CD14-positive monocyte (primary cell): ENCODE measurements around the gene DGKE. TPM values are rescaled to one million over a fixed set of nuclear protein-coding genes. Genes with fewer than 3 reads are reported as not detected.

ENCODE experiments used
- DNase-seq, 3 donors: peaks; one replicate each; pipeline ENCODE4 v3.0.0-alpha.2; 2011 to 2022
- H2AFZ ChIP-seq: 2 replicates; pipeline ENCODE4 v1.6.0; 2012; ENCODE audit warnings: mild to moderate bottlenecking, low read depth, low read length, inconsistent platforms; ENCODE audit not compliant: insufficient read depth, poor library complexity, severe bottlenecking
- H3K27ac ChIP-seq, 2 donors: 1 replicate in 1 of 2; 2 replicates in 1 of 2; pipeline ENCODE4 v1.5.1; 2012 to 2013; ENCODE audit warnings: low read length in 2 of 2, control low read depth in 1 of 2, inconsistent platforms in 1 of 2, low read depth in 1 of 2, mild to moderate bottlenecking in 1 of 2
- H3K27me3 ChIP-seq, 2 donors: one replicate each; pipeline versions ENCODE4 v1.6.0 to v1.6.1; 2011 to 2013; ENCODE audit warnings: low read length in 2 of 2; ENCODE audit not compliant: control insufficient read depth in 2 of 2, insufficient read depth in 2 of 2
- H3K36me3 ChIP-seq, 2 donors: replicated peaks in 1 of 2; 1 replicate in 1 of 2; 2 replicates in 1 of 2; pipeline versions ENCODE4 v1.5.1 to v1.6.1; 2012 to 2013; ENCODE audit warnings: low read length in 2 of 2, control low read depth in 1 of 2, inconsistent platforms in 1 of 2, mild to moderate bottlenecking in 1 of 2; ENCODE audit not compliant: insufficient read depth in 2 of 2, control insufficient read depth in 1 of 2
- H3K4me1 ChIP-seq, 2 donors: 1 replicate in 1 of 2; 2 replicates in 1 of 2; pipeline versions ENCODE4 v1.5.1 to v1.6.1; 2012 to 2013; ENCODE audit warnings: low read length in 2 of 2, control low read depth in 1 of 2, inconsistent platforms in 1 of 2, mild to moderate bottlenecking in 1 of 2, moderate library complexity in 1 of 2; ENCODE audit not compliant: insufficient read depth in 2 of 2, control insufficient read depth in 1 of 2
- H3K4me2 ChIP-seq: replicated peaks from 2 replicates; pipeline ENCODE3; 2012; ENCODE audit warnings: low read length, moderate library complexity, mild to moderate bottlenecking; ENCODE audit not compliant: poor library complexity, severe bottlenecking; ENCODE audit errors: extremely low read depth
- H3K4me3 ChIP-seq, 3 experiments: fragments of 200-600 bp in 1 of 3; sonication (generic) in 1 of 3; replicated peaks in 1 of 3; 1 replicate in 2 of 3; 2 replicates in 1 of 3; pipeline ENCODE4 v1.5.1; 2011 to 2013; ENCODE audit warnings: low read length in 3 of 3, mild to moderate bottlenecking in 3 of 3, control low read depth in 2 of 3, low read depth in 2 of 3, inconsistent platforms in 1 of 3, moderate library complexity in 1 of 3
- H3K79me2 ChIP-seq: 2 replicates; pipeline ENCODE4 v1.6.0; 2012; ENCODE audit warnings: mild to moderate bottlenecking, control low read depth, inconsistent platforms, low read length, moderate library complexity; ENCODE audit not compliant: insufficient read depth
- H3K9ac ChIP-seq: 2 replicates; pipeline ENCODE4 v1.6.0; 2017; ENCODE audit warnings: low read length, mild to moderate bottlenecking; ENCODE audit not compliant: insufficient read depth, poor library complexity, severe bottlenecking
- H3K9me3 ChIP-seq, 2 donors: replicated peaks in 1 of 2; 1 replicate in 1 of 2; 2 replicates in 1 of 2; pipeline versions ENCODE4 v1.5.1 to v1.6.1; 2012 to 2013; ENCODE audit warnings: low read length in 2 of 2, control low read depth in 1 of 2; ENCODE audit not compliant: control insufficient read depth in 1 of 2, insufficient read depth in 1 of 2
- H4K20me1 ChIP-seq: 2 replicates; pipeline ENCODE4 v1.6.0; 2012; ENCODE audit warnings: mild to moderate bottlenecking, low read length, control low read depth, moderate library complexity; ENCODE audit not compliant: insufficient read depth
- H3K27ac Mint-ChIP-seq, 7 donors: one replicate each; pipeline ENCODE4 v1.8.0; 2020; ENCODE audit warnings: mild to moderate bottlenecking in 7 of 7, mixed read lengths in 7 of 7, moderate library complexity in 6 of 7, inconsistent platforms in 2 of 7
- H3K27me3 Mint-ChIP-seq, 3 donors: one replicate each; pipeline ENCODE4 v1.8.0; 2021 to 2022; ENCODE audit warnings: low read depth in 3 of 3, mild to moderate bottlenecking in 3 of 3, mixed read lengths in 3 of 3, moderate library complexity in 3 of 3, inconsistent platforms in 1 of 3
- H3K36me3 Mint-ChIP-seq, 2 donors: one replicate each; pipeline ENCODE4 v1.8.0; 2020; ENCODE audit warnings: mixed read lengths in 2 of 2, inconsistent platforms in 1 of 2, mild to moderate bottlenecking in 1 of 2
- H3K4me1 Mint-ChIP-seq: one replicate; pipeline ENCODE4 v1.8.0; 2020; ENCODE audit warnings: mild to moderate bottlenecking, mixed read lengths
- H3K4me3 Mint-ChIP-seq, 2 donors: one replicate each; pipeline ENCODE4 v1.8.0; 2020; ENCODE audit warnings: mild to moderate bottlenecking in 2 of 2, mixed read lengths in 2 of 2, moderate library complexity in 1 of 2
- H3K9me3 Mint-ChIP-seq, 7 donors: one replicate each; pipeline ENCODE4 v1.8.0; 2020 to 2022; ENCODE audit warnings: mixed read lengths in 7 of 7, mild to moderate bottlenecking in 6 of 7, moderate library complexity in 6 of 7, inconsistent platforms in 2 of 7
- CTCF ChIP-seq: fragments of 200-600 bp; IDR thresholded peaks from one replicate; pipeline ENCODE4 v1.8.0; 2022; ENCODE audit warnings: antibody characterized with exemption, mild to moderate bottlenecking
- WGBS: methylation state at CpG from one replicate; pipeline ENCODE4 v1.1.5; 2013; ENCODE audit warnings: missing lambda C conversion rate; ENCODE audit not compliant: insufficient coverage; 5-methylcytosine and 5-hydroxymethylcytosine counted together
- intact Hi-C, 2 donors: fragments of 100-400 bp; cut with micrococcal nuclease; formaldehyde crosslinking; loops; one replicate each; pipeline versions ENCODE4 v1.15.0 to v1.15.1; 2023
- polyA plus RNA-seq, 3 donors: library from polyadenylated mRNA; depleted of rRNA in 1 of 3; unstranded in 2 of 3; stranded (reverse) in 1 of 3; fragments of 300-500 nt in 2 of 3; fragments of >200 nt in 1 of 3; fragmentation: Illumina TruSeq in 2 of 3; gene quantifications; 1 replicate in 2 of 3; 2 replicates in 1 of 3; pipeline ENCODE4 v1.2.3, GENCODE V29; 2012 to 2021

The DGKE gene
- polyA plus RNA-seq, 3 donors: 1.1 to 3.0 (median 1.5) TPM

GRCh38 chr17:56893503-56893902, 59.6 kb downstream of the DGKE start:
- H3K79me2 ChIP-seq: peaks cover 41% of the 10 kb centered on the region
- intact Hi-C loops: loop anchor here in 1 of 2 donors (5.0 kb wide), 1 partner anchor 49 kb away; no protein-coding TSS in a partner anchor
- H3K4me1 ChIP-seq: no peaks in the 10 kb centered on the region
- H3K36me3 ChIP-seq: peaks cover 95 to 100% of the 10 kb centered on the region in 2 donors
- Mint-ChIP-seq H3K4me3 (no peak overlapping the region), H3K27me3 (peaks cover 0 to 4% (median 1%) of the 10 kb centered on the region in 3 donors), H3K36me3 (peaks cover 95 to 100% of the 10 kb centered on the region in 2 donors), H3K27ac (peak overlapping the region in 4 of 7 donors; percentile 18 to 82 (median 70)), H3K4me1 (peaks cover 10% of the 10 kb centered on the region), H3K9me3 (peaks cover 6 to 29% (median 17%) of the 10 kb centered on the region in 7 donors)
- H3K4me3 ChIP-seq: no peak overlapping the region
- peaks cover 16% of the 10 kb centered on the region in 2 donors for H3K9me3 ChIP-seq
- no peak overlapping the region for H3K27ac ChIP-seq
- DNase-seq: no peak
- no peak overlapping the region for H3K4me2 ChIP-seq
- peaks cover 99% of the 10 kb centered on the region for H4K20me1 ChIP-seq
- no peaks in the 10 kb centered on the region for H3K27me3 ChIP-seq
- no peak overlapping the region for H3K9ac ChIP-seq
- 97% methylated on average over 5 of the region's 7 CpGs for WGBS
- no peak for TF ChIP-seq CTCF
- H2AFZ ChIP-seq: no peak overlapping the region

- H2AFZ ChIP-seq: no peak overlapping the region
- Mint-ChIP-seq H3K27me3 (peaks cover 0 to 4% (median 1%) of the 10 kb centered on the region in 3 donors), H3K4me3 (no peak overlapping the region), H3K9me3 (peaks cover 3 to 18% (median 8%) of the 10 kb centered on the region in 7 donors), H3K36me3 (peaks cover 93 to 100% of the 10 kb centered on the region in 2 donors), H3K27ac (peak overlapping the region in 5 of 7 donors; percentile 2 to 76 (median 25)), H3K4me1 (peaks cover 11% of the 10 kb centered on the region)
- H3K4me2 ChIP-seq: no peak overlapping the region
- intact Hi-C loops: loop anchor here in 1 of 2 donors (5.0 kb wide), 1 partner anchor 47 kb away; no protein-coding TSS in a partner anchor
- peaks cover 1 to 6% of the 10 kb centered on the region in 2 donors for H3K9me3 ChIP-seq
- H3K27me3 ChIP-seq: no peaks in the 10 kb centered on the region
- peak overlapping the region in 1 of 2 donors; percentile 7 for H3K27ac ChIP-seq
- peaks cover 99% of the 10 kb centered on the region for H4K20me1 ChIP-seq
- H3K4me1 ChIP-seq: no peaks in the 10 kb centered on the region
- peaks cover 98 to 100% of the 10 kb centered on the region in 2 donors for H3K36me3 ChIP-seq
- H3K9ac ChIP-seq: no peak overlapping the region
- DNase-seq: no peak
- no peak overlapping the region for H3K4me3 ChIP-seq
- TF ChIP-seq CTCF: no peak
- 96% methylated on average over 19 of the region's 20 CpGs for WGBS
- peaks cover 55% of the 10 kb centered on the region for H3K79me2 ChIP-seq
Observed at GRCh38 chr17:56894859-56895455, 61.0 kb downstream of the DGKE start.
